ENCODE results near the gene HMG20A.

HMG20A gene

GRCh38 chr15:77515613-77516012, 94.9 kb downstream of the HMG20A start:
- Histone ChIP-seq H2BK120ac (ENCODE audit: low read depth, low read length) (no peak overlapping the region), H2AK5ac (ENCODE audit: low read depth, low read length) (peak overlapping the region; percentile 7), H3K79me1 (ENCODE audit: low read depth, low read length) (no peaks in the 10 kb centered on the region), H2AFZ (ENCODE audit: low read length) (no peak overlapping the region), H2BK15ac (ENCODE audit: low read length) (no peak overlapping the region), H3K36me3 (replicated peaks in 1 of 2; ENCODE audit: control insufficient read depth in 2 of 2, insufficient read depth in 2 of 2, low read length in 2 of 2) (no peaks in the 10 kb centered on the region), H3K23ac (ENCODE audit: low read depth, low read length, poor library complexity) (no peak overlapping the region), H3K9me3 (replicated peaks in 1 of 2; ENCODE audit: control insufficient read depth in 2 of 2, insufficient read depth in 1 of 2, low read depth in 1 of 2, low read length in 2 of 2) (peaks cover 0 to 2% of the 10 kb centered on the region in 2 donors), H4K91ac (ENCODE audit: low read depth, low read length, poor library complexity) (no peak overlapping the region), H3K18ac (ENCODE audit: low read length) (no peak overlapping the region), H3K4me2 (ENCODE audit: insufficient read depth, low read length, poor library complexity, severe bottlenecking) (no peak overlapping the region), H2BK5ac (ENCODE audit: low read length) (no peak overlapping the region), H3K4me3 (ENCODE audit: low read length in 2 of 2) (no peak overlapping the region), H3K27me3 (ENCODE audit: control insufficient read depth in 3 of 3, insufficient read depth in 3 of 3, low read depth in 1 of 3, low read length in 3 of 3) (no peaks in the 10 kb centered on the region), H3K27ac (replicated peaks; ENCODE audit: low read length) (no peak overlapping the region), H3K9ac (ENCODE audit: low read depth, low read length, poor library complexity) (no peak overlapping the region), H3K4me1 (ENCODE audit: control insufficient read depth in 2 of 2, insufficient read depth in 1 of 2, low read depth in 1 of 2, low read length in 2 of 2) (peaks cover 6 to 10% of the 10 kb centered on the region in 2 donors), H3K14ac (ENCODE audit: low read length) (no peak overlapping the region), H2BK12ac (ENCODE audit: low read length) (no peak overlapping the region), H4K8ac (ENCODE audit: low read depth, low read length) (no peak overlapping the region), H3K4ac (ENCODE audit: low read length) (no peak overlapping the region)
- WGBS, 2 donors (ENCODE audit: extremely low coverage in 2 of 2, insufficient read length in 2 of 2, insufficient replicate concordance in 1 of 2), result no CpG with 5 or more reads among the region's 2 CpGs
- no peak for DNase-seq (ENCODE audit: low spot score)

GRCh38 chr15:77516076-77516475, 95.4 kb downstream of the HMG20A start:
- peaks cover 0 to 2% of the 10 kb centered on the region in 2 donors for H3K9me3 ChIP-seq (replicated peaks in 1 of 2; ENCODE audit: control insufficient read depth in 2 of 2, insufficient read depth in 1 of 2, low read depth in 1 of 2, low read length in 2 of 2)
- H3K4me3 ChIP-seq (ENCODE audit: low read length in 2 of 2), result no peak overlapping the region
- no peak overlapping the region for H4K8ac ChIP-seq (ENCODE audit: low read depth, low read length)
- no peaks in the 10 kb centered on the region for H3K27me3 ChIP-seq (ENCODE audit: control insufficient read depth in 3 of 3, insufficient read depth in 3 of 3, low read depth in 1 of 3, low read length in 3 of 3)
- H2BK120ac ChIP-seq (ENCODE audit: low read depth, low read length), result no peak overlapping the region
- no peak for DNase-seq (ENCODE audit: low spot score)
- no peak overlapping the region for H3K18ac ChIP-seq (ENCODE audit: low read length)
- H2BK12ac ChIP-seq (ENCODE audit: low read length), result no peak overlapping the region
- H3K4ac ChIP-seq (ENCODE audit: low read length), result no peak overlapping the region
- no peak overlapping the region for H3K14ac ChIP-seq (ENCODE audit: low read length)
- no peaks in the 10 kb centered on the region for H3K36me3 ChIP-seq (replicated peaks in 1 of 2; ENCODE audit: control insufficient read depth in 2 of 2, insufficient read depth in 2 of 2, low read length in 2 of 2)
- no peak overlapping the region for H2BK15ac ChIP-seq (ENCODE audit: low read length)
- peak overlapping the region; percentile 3 for H2AK5ac ChIP-seq (ENCODE audit: low read depth, low read length)
- H3K79me1 ChIP-seq (ENCODE audit: low read depth, low read length), result no peaks in the 10 kb centered on the region
- no peak overlapping the region for H2BK5ac ChIP-seq (ENCODE audit: low read length)
- H3K4me2 ChIP-seq (ENCODE audit: insufficient read depth, low read length, poor library complexity, severe bottlenecking), result no peak overlapping the region
- H3K9ac ChIP-seq (ENCODE audit: low read depth, low read length, poor library complexity), result no peak overlapping the region
- peaks cover 4 to 10% of the 10 kb centered on the region in 2 donors for H3K4me1 ChIP-seq (ENCODE audit: control insufficient read depth in 2 of 2, insufficient read depth in 1 of 2, low read depth in 1 of 2, low read length in 2 of 2)
- no peak overlapping the region for H2AFZ ChIP-seq (ENCODE audit: low read length)
- no peak overlapping the region for H3K27ac ChIP-seq (replicated peaks; ENCODE audit: low read length)
- H3K23ac ChIP-seq (ENCODE audit: low read depth, low read length, poor library complexity), result no peak overlapping the region
- WGBS, 2 donors (ENCODE audit: extremely low coverage in 2 of 2, insufficient read length in 2 of 2, insufficient replicate concordance in 1 of 2), result no CpG with 5 or more reads among the region's 7 CpGs
- H4K91ac ChIP-seq (ENCODE audit: low read depth, low read length, poor library complexity), result no peak overlapping the region

- no peak overlapping the region for H3K27ac ChIP-seq (replicated peaks; ENCODE audit: low read length)
- WGBS, 2 donors (ENCODE audit: extremely low coverage in 2 of 2, insufficient read length in 2 of 2, insufficient replicate concordance in 1 of 2), result no CpG with 5 or more reads among the region's 12 CpGs
- H3K79me1 ChIP-seq (ENCODE audit: low read depth, low read length), result no peaks in the 10 kb centered on the region
- no peaks in the 10 kb centered on the region for H3K27me3 ChIP-seq (ENCODE audit: control insufficient read depth in 3 of 3, insufficient read depth in 3 of 3, low read depth in 1 of 3, low read length in 3 of 3)
- no peak overlapping the region for H2BK120ac ChIP-seq (ENCODE audit: low read depth, low read length)
- H4K8ac ChIP-seq (ENCODE audit: low read depth, low read length), result no peak overlapping the region
- no peak overlapping the region for H2BK15ac ChIP-seq (ENCODE audit: low read length)
- H3K9me3 ChIP-seq (replicated peaks in 1 of 2; ENCODE audit: control insufficient read depth in 2 of 2, insufficient read depth in 1 of 2, low read depth in 1 of 2, low read length in 2 of 2), result no peaks in the 10 kb centered on the region
- H3K18ac ChIP-seq (ENCODE audit: low read length), result peak overlapping the region; percentile 35
- H3K36me3 ChIP-seq (replicated peaks in 1 of 2; ENCODE audit: control insufficient read depth in 2 of 2, insufficient read depth in 2 of 2, low read length in 2 of 2), result no peaks in the 10 kb centered on the region
- H2BK5ac ChIP-seq (ENCODE audit: low read length), result no peak overlapping the region
- no peak overlapping the region for H2AFZ ChIP-seq (ENCODE audit: low read length)
- H3K9ac ChIP-seq (ENCODE audit: low read depth, low read length, poor library complexity), result no peak overlapping the region
- H4K91ac ChIP-seq (ENCODE audit: low read depth, low read length, poor library complexity), result no peak overlapping the region
- H3K4me2 ChIP-seq (ENCODE audit: insufficient read depth, low read length, poor library complexity, severe bottlenecking), result no peak overlapping the region
- no peak overlapping the region for H3K4me3 ChIP-seq (ENCODE audit: low read length in 2 of 2)
- H3K4ac ChIP-seq (ENCODE audit: low read length), result no peak overlapping the region
- peak overlapping the region; percentile 71 for H2AK5ac ChIP-seq (ENCODE audit: low read depth, low read length)
- H3K23ac ChIP-seq (ENCODE audit: low read depth, low read length, poor library complexity), result peak overlapping the region; percentile 40
- peak overlapping the region; percentile 11 for H3K14ac ChIP-seq (ENCODE audit: low read length)
- H3K4me1 ChIP-seq (ENCODE audit: control insufficient read depth in 2 of 2, insufficient read depth in 1 of 2, low read depth in 1 of 2, low read length in 2 of 2), result peaks cover 4 to 10% of the 10 kb centered on the region in 2 donors
- DNase-seq (ENCODE audit: low spot score), result no peak
- peak overlapping the region; percentile 69 for H2BK12ac ChIP-seq (ENCODE audit: low read length)
Observed at GRCh38 chr15:77516786-77517185, 96.1 kb downstream of the HMG20A start.

- Histone ChIP-seq H2AFZ (ENCODE audit: low read length) (no peak overlapping the region), H2BK5ac (ENCODE audit: low read length) (no peak overlapping the region), H3K9me3 (replicated peaks in 1 of 2; ENCODE audit: control insufficient read depth in 2 of 2, insufficient read depth in 1 of 2, low read depth in 1 of 2, low read length in 2 of 2) (no peaks in the 10 kb centered on the region), H2BK15ac (ENCODE audit: low read length) (no peak overlapping the region), H2AK5ac (ENCODE audit: low read depth, low read length) (no peak overlapping the region), H3K4me2 (ENCODE audit: insufficient read depth, low read length, poor library complexity, severe bottlenecking) (no peak overlapping the region), H2BK120ac (ENCODE audit: low read depth, low read length) (no peak overlapping the region), H3K36me3 (replicated peaks in 1 of 2; ENCODE audit: control insufficient read depth in 2 of 2, insufficient read depth in 2 of 2, low read length in 2 of 2) (no peaks in the 10 kb centered on the region), H4K8ac (ENCODE audit: low read depth, low read length) (no peak overlapping the region), H3K4me1 (ENCODE audit: control insufficient read depth in 2 of 2, insufficient read depth in 1 of 2, low read depth in 1 of 2, low read length in 2 of 2) (peaks cover 4 to 10% of the 10 kb centered on the region in 2 donors), H2BK12ac (ENCODE audit: low read length) (no peak overlapping the region), H3K4ac (ENCODE audit: low read length) (no peak overlapping the region), H3K27me3 (ENCODE audit: control insufficient read depth in 3 of 3, insufficient read depth in 3 of 3, low read depth in 1 of 3, low read length in 3 of 3) (no peaks in the 10 kb centered on the region), H3K18ac (ENCODE audit: low read length) (no peak overlapping the region), H3K23ac (ENCODE audit: low read depth, low read length, poor library complexity) (no peak overlapping the region), H4K91ac (ENCODE audit: low read depth, low read length, poor library complexity) (no peak overlapping the region), H3K27ac (replicated peaks; ENCODE audit: low read length) (no peak overlapping the region), H3K9ac (ENCODE audit: low read depth, low read length, poor library complexity) (no peak overlapping the region), H3K4me3 (ENCODE audit: low read length in 2 of 2) (no peak overlapping the region), H3K14ac (ENCODE audit: low read length) (no peak overlapping the region), H3K79me1 (ENCODE audit: low read depth, low read length) (no peaks in the 10 kb centered on the region)
- no peak for DNase-seq (ENCODE audit: low spot score)
- WGBS, 2 donors (ENCODE audit: extremely low coverage in 2 of 2, insufficient read length in 2 of 2, insufficient replicate concordance in 1 of 2), result no CpG with 5 or more reads among the region's 7 CpGs
Observed at GRCh38 chr15:77517579-77517978, 96.9 kb downstream of the HMG20A start.

All from neuronal stem cell (in vitro differentiated cells).